HEK293T (cell line): ENCODE results near the gene MME.

ENCODE experiments used
- ARNT ChIP-seq: fragments of 450-650 bp; IDR thresholded peaks from 2 replicates; pipeline ENCODE4 v1.6.1; 2017; ENCODE audit warnings: mild to moderate bottlenecking
- SP1 ChIP-seq: fragments of 450-650 bp; IDR thresholded peaks from 2 replicates; pipeline ENCODE4 v1.6.1; 2017
- SUZ12 ChIP-seq: fragments of 450-650 bp; IDR thresholded peaks from 2 replicates; pipeline ENCODE4 v1.6.1; 2016; ENCODE audit warnings: mild to moderate bottlenecking

DNA sequence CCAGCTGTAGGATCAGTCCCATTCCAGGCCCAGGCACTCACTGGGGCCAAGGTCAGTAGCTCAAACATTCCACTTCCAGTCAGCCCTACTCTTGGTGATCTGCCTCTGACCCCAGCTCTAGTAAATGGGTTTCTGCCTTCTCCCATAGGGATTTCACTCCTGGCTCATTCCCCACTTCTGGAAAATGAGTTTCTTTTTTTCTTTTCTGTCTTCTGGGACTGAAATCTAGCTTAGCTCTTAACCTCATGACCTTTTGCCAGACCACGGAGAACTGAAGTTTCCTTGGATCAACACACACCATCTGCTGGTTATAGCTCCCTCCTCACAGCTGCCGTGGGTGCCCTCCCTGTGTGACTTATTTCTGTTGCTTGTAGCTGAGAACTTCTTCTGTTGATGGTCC lies 21.3 kb downstream of the MME start:
- TF ChIP-seq SP1, result no peak
- no peak for TF ChIP-seq SUZ12
- no peak for TF ChIP-seq ARNT
